ENCODE measurements around the gene PSD2. TPM values are rescaled to one million over a fixed set of nuclear protein-coding genes. Genes with fewer than 3 reads are reported as not detected.

The PSD2 gene
- total and polyA plus RNA-seq, 2 experiments from 2014 or later, result under 0.01 TPM; not detected in 1

DNA sequence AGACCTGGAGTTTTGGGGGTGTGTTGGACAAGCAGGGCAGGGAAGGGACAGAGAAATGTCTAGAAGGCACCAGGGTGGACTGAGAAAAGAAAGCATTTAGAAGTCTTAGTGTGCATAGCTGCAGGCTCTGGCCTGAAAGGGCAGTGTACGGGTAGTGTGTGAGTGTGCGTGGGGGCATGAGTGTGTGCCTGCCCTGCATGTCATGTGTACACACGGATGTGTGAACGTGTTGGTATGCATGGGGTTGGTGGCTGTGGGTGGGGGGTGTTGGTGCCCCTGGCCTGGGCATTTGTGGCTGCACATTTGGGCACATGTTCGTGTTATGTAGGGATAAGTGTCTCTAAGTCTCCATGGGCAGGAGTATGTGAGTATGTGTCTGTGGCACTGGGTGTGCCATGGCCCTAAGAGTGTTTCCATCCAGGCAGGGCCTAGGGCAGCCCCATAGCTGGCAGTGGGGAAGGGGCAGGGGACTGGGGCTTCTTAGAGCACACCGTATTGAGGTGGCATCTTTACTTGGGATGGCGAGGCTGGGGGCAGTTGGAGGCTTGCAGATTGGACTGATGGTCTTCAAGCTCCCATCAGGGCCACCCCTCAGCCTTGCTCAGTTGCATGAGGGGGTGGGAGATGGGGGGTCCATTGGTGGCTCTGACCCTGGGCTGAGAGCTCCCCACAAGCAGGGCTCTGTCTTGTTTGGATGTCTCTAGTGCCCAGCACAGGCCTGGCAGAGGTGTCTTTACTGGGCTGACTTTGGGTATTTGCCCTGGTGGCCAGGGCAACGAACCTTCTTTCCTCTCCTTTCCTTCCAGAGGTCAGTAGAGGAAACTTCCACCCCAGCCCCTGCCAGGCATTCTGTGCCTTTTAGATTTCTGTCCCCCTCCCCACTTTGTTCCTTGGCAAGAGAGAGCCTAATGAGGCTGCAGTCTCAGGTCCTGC is 15.0 kb downstream of the PSD2 start:
- no peaks in the 10 kb centered on the region for H3K9me3 ChIP-seq (ENCODE audit: low read depth)
- no peaks in the 10 kb centered on the region for H3K9me2 ChIP-seq (ENCODE audit: insufficient read depth)
- DNase-seq, result no peak
- H3K4me3 ChIP-seq, result no peak overlapping the region
- H4K20me1 ChIP-seq (ENCODE audit: insufficient read depth), result no peaks in the 10 kb centered on the region
- no peak overlapping the region for H3K9ac ChIP-seq
- H3F3A ChIP-seq (ENCODE audit: insufficient read depth), result no peaks in the 10 kb centered on the region
- H3K79me2 ChIP-seq (ENCODE audit: insufficient read depth), result no peaks in the 10 kb centered on the region
- H3K36me3 ChIP-seq (ENCODE audit: low read depth), result no peaks in the 10 kb centered on the region
- WGBS, 2 experiments (ENCODE audit: low coverage in 1 of 2, low lambda C conversion rate in 2 of 2, missing lambda C conversion rate in 2 of 2), result 50 to 63% methylated on average over 7 to 8 of the region's 8 CpGs
- no peak overlapping the region for H2AFZ ChIP-seq
- in situ Hi-C loops (cut with MboI), result no loop called here
- no peaks in the 10 kb centered on the region for H3K4me1 ChIP-seq (ENCODE audit: insufficient read depth)
- peaks cover 12% of the 10 kb centered on the region; the same call in 1 of the 2 replicates for H3K27me3 ChIP-seq (replicated peaks; ENCODE audit: insufficient read depth)
- TF ChIP-seq EZH2phosphoT487 (IDR thresholded peaks at IDR 0.05; ENCODE audit: insufficient read depth, low read depth) (no peak), EZH2 (IDR thresholded peaks at IDR 0.05; ENCODE audit: insufficient read depth, poor library complexity, severe bottlenecking) (no peak)
- H3K4me2 ChIP-seq (ENCODE audit: unreplicated experiment), result no peak overlapping the region
- H3K27ac ChIP-seq, result no peak overlapping the region

DNA sequence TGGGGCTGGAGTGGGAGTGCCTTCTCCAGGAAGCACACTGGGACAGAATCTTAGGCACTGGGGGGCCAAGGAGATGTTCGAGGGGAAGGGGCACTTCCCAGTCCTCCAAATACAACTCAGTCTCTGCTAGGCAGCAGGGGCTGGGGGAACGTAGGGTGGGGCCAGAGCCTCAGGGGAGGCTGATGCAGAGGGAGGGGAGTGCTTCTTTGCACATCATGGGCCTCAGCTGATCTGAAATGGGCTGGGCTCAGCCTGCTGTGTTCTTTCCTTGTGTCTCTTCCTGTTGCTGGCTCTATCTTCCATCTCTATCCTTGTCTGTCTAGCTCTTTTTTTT is 15.6 kb downstream of the PSD2 start:
- H3K79me2 ChIP-seq (ENCODE audit: insufficient read depth), result no peaks in the 10 kb centered on the region
- H3K27ac ChIP-seq, result no peak overlapping the region
- TF ChIP-seq EZH2phosphoT487 (IDR thresholded peaks at IDR 0.05; ENCODE audit: insufficient read depth, low read depth), result no peak
- TF ChIP-seq EZH2 (IDR thresholded peaks at IDR 0.05; ENCODE audit: insufficient read depth, poor library complexity, severe bottlenecking), result no peak
- no peaks in the 10 kb centered on the region for H3F3A ChIP-seq (ENCODE audit: insufficient read depth)
- no peak overlapping the region for H2AFZ ChIP-seq
- H3K9ac ChIP-seq, result no peak overlapping the region
- no peaks in the 10 kb centered on the region for H3K4me1 ChIP-seq (ENCODE audit: insufficient read depth)
- no peaks in the 10 kb centered on the region for H3K36me3 ChIP-seq (ENCODE audit: low read depth)
- in situ Hi-C loops (cut with MboI), result no loop called here
- H3K4me3 ChIP-seq, result no peak overlapping the region
- no peak overlapping the region for H3K4me2 ChIP-seq (ENCODE audit: unreplicated experiment)
- no peaks in the 10 kb centered on the region for H3K9me2 ChIP-seq (ENCODE audit: insufficient read depth)
- H4K20me1 ChIP-seq (ENCODE audit: insufficient read depth), result no peaks in the 10 kb centered on the region
- 0 to 8% methylated on average over 1 to 2 of the region's 2 CpGs for WGBS, 2 experiments (ENCODE audit: low coverage in 1 of 2, low lambda C conversion rate in 2 of 2, missing lambda C conversion rate in 2 of 2)
- DNase-seq, result no peak
- H3K9me3 ChIP-seq (ENCODE audit: low read depth), result no peaks in the 10 kb centered on the region
- H3K27me3 ChIP-seq (replicated peaks; ENCODE audit: insufficient read depth), result peaks cover 16% of the 10 kb centered on the region; the same call in 1 of the 2 replicates

DNA sequence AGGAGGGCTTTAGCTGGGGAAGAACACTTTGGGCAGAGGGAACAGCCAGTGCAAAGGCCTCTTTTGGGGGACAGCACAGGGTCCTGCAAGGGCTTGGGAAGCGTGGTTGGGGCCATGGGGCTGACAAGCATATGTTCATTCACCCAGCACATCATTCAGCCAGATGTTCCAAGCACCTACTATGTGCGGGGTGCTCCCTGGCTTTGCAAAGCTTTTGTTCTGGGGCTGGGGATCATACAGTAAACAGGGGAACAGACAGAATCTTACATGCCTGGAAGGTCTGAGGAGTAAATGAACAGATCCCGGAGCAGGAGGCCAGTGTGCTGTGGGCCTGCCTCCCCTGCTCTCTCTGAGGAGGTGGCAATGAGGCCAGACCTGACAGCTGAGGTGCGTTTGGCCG is 16.7 kb downstream of the PSD2 start:
- Histone ChIP-seq H3K9me2 (ENCODE audit: insufficient read depth) (no peaks in the 10 kb centered on the region), H3K4me2 (ENCODE audit: unreplicated experiment) (no peak overlapping the region), H3K79me2 (ENCODE audit: insufficient read depth) (no peaks in the 10 kb centered on the region), H3K4me1 (ENCODE audit: insufficient read depth) (no peaks in the 10 kb centered on the region), H3K27me3 (replicated peaks; ENCODE audit: insufficient read depth) (peaks cover 10% of the 10 kb centered on the region; the same call in 1 of the 2 replicates), H3K4me3 (no peak overlapping the region), H3K27ac (no peak overlapping the region), H4K20me1 (ENCODE audit: insufficient read depth) (no peaks in the 10 kb centered on the region), H3K9ac (no peak overlapping the region), H3K36me3 (ENCODE audit: low read depth) (no peaks in the 10 kb centered on the region), H3F3A (ENCODE audit: insufficient read depth) (no peaks in the 10 kb centered on the region), H3K9me3 (ENCODE audit: low read depth) (no peaks in the 10 kb centered on the region), H2AFZ (no peak overlapping the region)
- WGBS, 2 experiments (ENCODE audit: low coverage in 1 of 2, low lambda C conversion rate in 2 of 2, missing lambda C conversion rate in 2 of 2), result 47 to 50% methylated on average over 5 of the region's 5 CpGs
- TF ChIP-seq EZH2phosphoT487 (IDR thresholded peaks at IDR 0.05; ENCODE audit: insufficient read depth, low read depth) (no peak), EZH2 (IDR thresholded peaks at IDR 0.05; ENCODE audit: insufficient read depth, poor library complexity, severe bottlenecking) (no peak)
- in situ Hi-C loops (cut with MboI), result no loop called here
- DNase-seq, result no peak

GRCh38 chr5:139812836-139813805 is 17.5 kb downstream of the PSD2 start:
- TF ChIP-seq EZH2phosphoT487 (IDR thresholded peaks at IDR 0.05; ENCODE audit: insufficient read depth, low read depth), result no peak
- no peak for TF ChIP-seq EZH2 (IDR thresholded peaks at IDR 0.05; ENCODE audit: insufficient read depth, poor library complexity, severe bottlenecking)
- DNase-seq, result no peak
- Histone ChIP-seq H2AFZ (no peak overlapping the region), H3K4me2 (ENCODE audit: unreplicated experiment) (no peak overlapping the region), H3K9me3 (ENCODE audit: low read depth) (no peaks in the 10 kb centered on the region), H3K4me1 (ENCODE audit: insufficient read depth) (no peaks in the 10 kb centered on the region), H3K9ac (no peak overlapping the region), H4K20me1 (ENCODE audit: insufficient read depth) (no peaks in the 10 kb centered on the region), H3K36me3 (ENCODE audit: low read depth) (no peaks in the 10 kb centered on the region), H3K9me2 (ENCODE audit: insufficient read depth) (no peaks in the 10 kb centered on the region), H3K79me2 (ENCODE audit: insufficient read depth) (no peaks in the 10 kb centered on the region), H3K4me3 (no peak overlapping the region), H3F3A (ENCODE audit: insufficient read depth) (no peaks in the 10 kb centered on the region), H3K27ac (no peak overlapping the region), H3K27me3 (replicated peaks; ENCODE audit: insufficient read depth) (peaks cover 8% of the 10 kb centered on the region; the same call in 1 of the 2 replicates)
- in situ Hi-C loops (cut with MboI), result no loop called here
- WGBS, 2 experiments (ENCODE audit: low coverage in 1 of 2, low lambda C conversion rate in 2 of 2, missing lambda C conversion rate in 2 of 2), result 64 to 67% methylated on average over 23 to 25 of the region's 25 CpGs

All from GM23248 (cell line).